Left ventricle myocardium superior (tissue), 1 donor: ENCODE results near the gene ZNF544. TPM values are rescaled to one million over a fixed set of nuclear protein-coding genes. Genes with fewer than 3 reads are reported as not detected.
"Not testable (repeated sequence)": the region's sequence is repeated elsewhere in the genome, so short reads cannot be mapped to it uniquely, and the experiment has no call there.

Source experiments
- ATAC-seq: fragments of 200-7000 bp; cut with Tn5 transposase; one replicate; pipeline ENCODE4 v1.9.1; 2020; ENCODE audit warnings: mild to moderate bottlenecking, moderate library complexity
- DNase-seq: peaks from one replicate; pipeline ENCODE4 v3.0.0-alpha.2; 2020
- intact Hi-C: fragments of 100-400 bp; cut with micrococcal nuclease; formaldehyde crosslinking; loops from one replicate; pipeline ENCODE4 v1.11.0; 2022
- total RNA-seq: library from RNA; stranded (reverse); fragmentation: NEBNext Ultra II Directional; extraction: Animal tissue kit (Norgen Biotek cat#: 25700); gene quantifications from one replicate; pipeline ENCODE4 v1.2.1, GENCODE V29; 2021
- donor health status: DM: no; HTN: yes; CAD: no; lungs with severe emphysema.

Gene ZNF544
- total RNA-seq, 1 donor from 2014 or later: 24.6 TPM

- intact Hi-C loops: no loop called here
- ATAC-seq (no peak), DNase-seq (no peak)
Measured at GRCh38 chr19:58243351-58243750, 14.6 kb downstream of the ZNF544 start.

DNA sequence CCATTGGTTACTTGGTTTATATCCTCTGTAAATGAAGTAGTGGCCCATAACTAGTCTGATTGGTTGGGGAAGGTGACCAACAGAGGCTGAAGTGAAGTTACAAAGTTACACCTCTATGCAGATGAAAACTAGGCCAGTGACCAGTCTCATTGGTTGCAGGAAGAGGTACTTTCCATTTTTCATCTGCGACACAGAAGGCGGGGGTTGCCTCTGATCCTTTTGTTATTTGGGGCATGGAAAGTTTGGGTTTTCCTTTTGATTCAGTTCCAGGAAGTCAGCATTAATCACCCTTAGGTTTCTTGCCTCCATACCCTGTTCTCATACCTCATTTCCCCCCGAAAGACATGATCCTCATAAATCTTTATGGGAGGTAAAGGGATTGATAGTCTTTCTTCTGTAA is 20.2 kb downstream of the ZNF544 start:
- intact Hi-C loops: no loop called here
- no peak for ATAC-seq
- no peak for DNase-seq

DNA sequence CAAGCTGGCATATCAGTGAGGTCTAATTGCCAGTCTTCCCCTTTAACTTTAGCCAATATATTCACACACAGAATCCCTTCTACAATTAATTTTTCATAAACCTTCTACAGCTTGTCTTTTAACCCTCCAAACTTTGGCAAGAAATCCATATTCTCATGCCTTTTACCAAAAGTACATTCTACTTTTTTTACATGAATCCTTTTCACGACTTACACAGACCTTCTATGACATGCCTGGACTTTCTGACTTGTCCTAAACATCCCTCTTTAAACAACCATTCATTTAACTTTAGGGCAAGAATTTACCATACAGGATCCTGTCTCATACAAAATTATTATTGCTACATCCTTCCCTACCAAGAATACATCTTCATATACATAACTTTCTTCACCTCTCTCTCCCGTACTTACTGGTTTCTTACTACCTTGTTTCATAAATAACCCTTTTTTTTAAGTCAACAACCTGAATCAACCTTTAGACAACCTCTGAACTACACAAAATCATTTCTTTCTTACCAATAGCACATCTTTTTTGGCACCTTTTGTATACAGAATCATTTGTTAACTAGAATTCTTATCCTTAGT is 23.5 kb downstream of the ZNF544 start:
- intact Hi-C loops: loop anchor here (10.0 kb wide), 2 partner anchors 47 to 127 kb away; no protein-coding TSS in a partner anchor
- DNase-seq (no peak), ATAC-seq (no peak)

DNA sequence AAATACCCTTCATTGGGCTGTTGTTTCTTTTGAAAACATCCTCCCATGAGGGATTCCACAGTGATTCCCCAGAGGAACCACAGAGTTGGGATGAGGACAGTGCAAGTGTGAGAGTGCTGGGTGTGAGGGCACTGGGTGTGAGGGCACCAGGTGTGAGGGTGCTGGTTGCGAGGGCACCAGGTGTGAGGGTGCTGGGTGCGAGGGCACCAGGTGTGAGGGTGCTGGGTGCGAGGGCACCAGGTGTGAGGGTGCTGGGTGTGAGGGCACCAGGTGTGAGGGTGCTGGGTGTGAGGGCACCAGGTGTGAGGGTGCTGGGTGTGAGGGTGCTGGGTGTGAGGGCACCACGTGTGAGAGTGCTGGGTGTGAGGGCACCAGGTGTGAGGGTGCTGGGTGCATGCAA is 29.5 kb downstream of the ZNF544 start:
- intact Hi-C loops: loop anchor here (10.0 kb wide), 2 partner anchors 53 to 133 kb away; no protein-coding TSS in a partner anchor
- ATAC-seq, DNase-seq: not testable (repeated sequence)

- no peak for ATAC-seq
- intact Hi-C loops: no loop called here
- DNase-seq: no peak
Measured at GRCh38 chr19:58261600-58261967, 32.9 kb downstream of the ZNF544 start.

- DNase-seq (no peak), ATAC-seq (no peak)
- intact Hi-C loops: no loop called here
Measured at GRCh38 chr19:58261968-58262921, 33.5 kb downstream of the ZNF544 start.

GRCh38 chr19:58262922-58263296 is 34.2 kb downstream of the ZNF544 start:
- DNase-seq (no peak), ATAC-seq (no peak)
- intact Hi-C loops: no loop called here

GRCh38 chr19:58265100-58265499 is 36.4 kb downstream of the ZNF544 start:
- intact Hi-C loops: no loop called here
- ATAC-seq (no peak), DNase-seq (no peak)

DNA sequence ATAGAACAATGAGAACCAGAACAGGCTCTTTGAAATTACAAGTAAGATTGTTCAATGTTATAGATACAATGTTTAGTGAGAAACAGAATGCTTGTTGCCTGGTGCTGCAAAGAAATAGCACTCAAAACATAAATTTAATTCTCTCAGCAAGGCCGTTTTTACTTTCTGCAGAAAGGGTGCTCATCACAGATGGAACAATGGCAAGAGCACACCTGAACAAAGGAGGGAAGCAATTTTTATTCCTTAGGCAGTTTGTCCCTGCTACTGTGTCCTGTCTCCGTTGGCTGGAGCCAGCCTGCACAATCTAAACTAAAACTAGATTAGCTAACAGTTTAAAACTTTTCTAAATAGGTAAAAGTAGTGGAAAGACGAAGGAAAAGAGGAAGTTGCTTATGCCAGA is 39.6 kb downstream of the ZNF544 start:
- DNase-seq (no peak), ATAC-seq (no peak)
- intact Hi-C loops: no loop called here

- ATAC-seq: no peak
- intact Hi-C loops: no loop called here
- DNase-seq: no peak
Measured at GRCh38 chr19:58274771-58275201, 46.1 kb downstream of the ZNF544 start.

DNA sequence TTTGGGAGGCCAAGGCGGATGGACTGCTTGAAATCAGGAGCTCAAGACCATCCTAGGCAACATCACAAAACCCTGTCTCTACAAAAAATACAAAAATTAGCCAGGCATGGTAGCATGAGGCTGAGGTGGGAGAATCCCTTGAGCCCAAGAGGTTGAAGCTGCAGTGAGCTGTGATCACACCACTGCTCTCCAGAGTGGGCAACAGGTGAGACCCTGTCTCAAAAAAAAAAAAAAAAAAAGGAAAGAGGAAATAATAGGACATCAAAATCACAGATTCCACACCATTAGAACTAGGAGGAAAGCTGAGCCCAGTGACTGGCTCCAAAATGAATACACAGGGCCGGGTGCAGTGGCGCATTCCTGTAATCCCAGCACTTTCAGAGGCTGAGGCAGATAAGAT is 46.9 kb downstream of the ZNF544 start:
- intact Hi-C loops: no loop called here
- DNase-seq (no peak), ATAC-seq (no peak)

- no peak for DNase-seq
- intact Hi-C loops: no loop called here
- no peak for ATAC-seq
Measured at GRCh38 chr19:58277197-58277596, 48.5 kb downstream of the ZNF544 start.

- intact Hi-C loops: no loop called here
Measured at GRCh38 chr19:58277748-58278540, 49.2 kb downstream of the ZNF544 start.

GRCh38 chr19:58278541-58279041 is 49.9 kb downstream of the ZNF544 start, which contains the start of gene ZNF8:
ZNF8 (plus strand) TSS chr19:58278955; CDS start chr19:58279082, 127 bp downstream.
- DNase-seq (peak; percentile 98), ATAC-seq (peak; percentile 94)
- intact Hi-C loops: no loop called here

More at GRCh38 chr19:58277748-58278540, 49.2 kb downstream of the ZNF544 start:
- DNase-seq: no peak
- ATAC-seq: peak; percentile 8

DNA sequence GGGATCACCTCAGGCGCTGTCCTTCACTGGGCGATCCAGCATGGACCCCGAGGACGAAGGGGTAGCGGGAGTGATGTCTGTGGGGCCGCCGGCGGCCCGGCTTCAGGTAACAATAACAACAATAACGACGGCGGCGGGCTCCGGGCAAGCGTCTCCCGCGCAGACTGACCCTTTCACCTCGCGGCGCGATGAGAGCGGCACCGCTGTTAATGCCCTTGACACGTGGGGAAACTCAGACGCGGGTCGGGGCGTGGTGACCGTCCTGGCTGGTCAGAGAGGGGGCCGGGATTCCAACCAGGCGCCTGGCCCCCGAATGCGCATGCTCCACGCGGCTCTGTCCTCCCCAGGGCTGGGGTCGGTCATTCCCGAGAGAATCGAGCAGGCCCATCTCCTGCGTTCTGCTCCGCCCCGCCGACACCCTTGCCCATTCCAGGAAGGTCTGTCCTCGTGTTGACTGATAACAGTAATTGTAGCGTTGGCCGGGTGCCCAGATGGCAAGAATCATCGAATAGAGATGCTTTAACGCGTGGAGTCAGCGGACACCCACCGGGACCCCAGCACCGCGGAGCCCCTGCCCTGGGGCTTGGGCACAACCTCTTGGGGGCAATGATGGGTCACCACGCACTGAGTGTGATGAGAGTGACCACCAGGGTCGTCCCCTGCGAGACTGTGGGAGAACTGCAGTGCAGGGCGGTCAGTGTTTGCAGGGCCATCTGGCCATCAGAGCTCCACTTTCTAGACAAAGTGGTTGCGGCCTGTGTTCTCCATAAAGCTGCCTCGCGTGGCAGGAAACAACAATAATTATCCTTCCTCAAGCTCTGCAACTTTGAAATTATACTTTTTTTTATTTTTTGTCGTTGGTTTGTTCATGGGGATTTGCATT is 50.6 kb downstream of the ZNF544 start:
- DNase-seq: peak; percentile 89
- peak; percentile 78 for ATAC-seq
- intact Hi-C loops: no loop called here

DNA sequence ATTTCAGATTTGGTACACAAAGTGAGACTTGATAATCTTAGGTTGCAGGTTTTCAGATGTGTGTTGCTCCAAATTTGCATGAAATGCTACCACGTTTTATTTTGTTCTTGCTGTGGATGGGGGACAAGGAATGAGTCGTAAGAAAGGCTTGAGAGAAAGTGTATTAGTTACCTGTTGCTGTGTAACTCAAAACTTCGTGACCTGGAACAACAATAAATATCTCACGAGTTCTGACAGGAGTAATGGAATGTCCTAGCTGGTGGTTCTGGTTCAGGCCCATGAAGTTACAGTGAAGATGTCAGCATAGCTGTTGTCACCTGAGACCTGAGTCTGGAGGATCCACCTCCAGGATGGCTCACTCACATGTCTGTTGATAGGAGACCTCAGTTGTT is 51.2 kb downstream of the ZNF544 start:
- intact Hi-C loops: no loop called here
- DNase-seq: no peak

GRCh38 chr19:58284199-58284598 is 55.5 kb downstream of the ZNF544 start:
- ATAC-seq: no peak
- intact Hi-C loops: no loop called here
- no peak for DNase-seq

More for the DNA sequence above, 51.2 kb downstream of the ZNF544 start:
- no peak for ATAC-seq

DNA sequence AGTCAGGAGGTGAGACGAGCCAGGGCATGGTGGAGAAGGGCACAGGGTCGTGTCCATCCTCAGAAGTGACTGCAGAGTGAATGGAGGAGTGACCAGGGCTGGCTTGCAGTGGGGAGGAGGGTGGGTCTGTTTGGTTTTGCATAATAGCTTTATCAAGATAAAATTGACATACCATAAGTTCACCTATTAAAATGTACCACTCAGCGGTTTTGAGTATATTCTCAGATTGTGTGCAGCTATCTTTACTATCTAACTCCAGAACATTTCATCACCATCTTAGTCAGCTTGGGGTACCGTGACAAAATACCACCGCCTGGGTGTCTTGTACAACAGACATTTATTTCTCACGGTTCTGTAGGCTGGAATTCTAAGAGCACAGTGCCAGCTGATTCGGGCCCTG is 63.2 kb downstream of the ZNF544 start:
- intact Hi-C loops: no loop called here

More for the DNA sequence above, 63.2 kb downstream of the ZNF544 start:
- ATAC-seq: no peak
- DNase-seq: no peak
